ENCODE results near the gene RSKR.
A peak's percentile ranks its signal among the peaks of the same experiment; 100 is the strongest.
"Not testable (repeated sequence)": the region's sequence is repeated elsewhere in the genome, so short reads cannot be mapped to it uniquely, and the experiment has no call there.

RSKR gene

DNA sequence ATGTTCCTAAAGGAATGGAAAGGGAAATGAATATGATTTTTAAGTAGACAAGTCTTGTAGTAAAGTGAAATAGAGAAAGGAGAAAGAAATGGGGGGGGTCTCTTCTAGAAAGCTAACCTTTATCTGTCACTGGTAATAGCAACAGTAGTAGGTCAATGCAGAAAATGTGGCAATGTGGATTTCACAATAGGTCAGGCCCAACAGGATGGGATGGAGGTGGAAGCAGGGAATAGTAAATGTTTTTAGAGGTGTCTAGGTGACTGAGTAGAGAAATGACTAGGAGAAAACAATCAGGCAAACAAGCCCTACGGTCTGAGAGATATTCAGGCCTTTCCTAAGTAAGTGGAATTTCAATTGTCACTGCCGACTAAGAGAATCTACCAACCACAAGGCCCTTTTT is 6.0 kb upstream of the RSKR start:
- DNase-seq (ENCODE audit: extremely low read depth, low read depth): no peak
- TF ChIP-seq, protein P1, sequence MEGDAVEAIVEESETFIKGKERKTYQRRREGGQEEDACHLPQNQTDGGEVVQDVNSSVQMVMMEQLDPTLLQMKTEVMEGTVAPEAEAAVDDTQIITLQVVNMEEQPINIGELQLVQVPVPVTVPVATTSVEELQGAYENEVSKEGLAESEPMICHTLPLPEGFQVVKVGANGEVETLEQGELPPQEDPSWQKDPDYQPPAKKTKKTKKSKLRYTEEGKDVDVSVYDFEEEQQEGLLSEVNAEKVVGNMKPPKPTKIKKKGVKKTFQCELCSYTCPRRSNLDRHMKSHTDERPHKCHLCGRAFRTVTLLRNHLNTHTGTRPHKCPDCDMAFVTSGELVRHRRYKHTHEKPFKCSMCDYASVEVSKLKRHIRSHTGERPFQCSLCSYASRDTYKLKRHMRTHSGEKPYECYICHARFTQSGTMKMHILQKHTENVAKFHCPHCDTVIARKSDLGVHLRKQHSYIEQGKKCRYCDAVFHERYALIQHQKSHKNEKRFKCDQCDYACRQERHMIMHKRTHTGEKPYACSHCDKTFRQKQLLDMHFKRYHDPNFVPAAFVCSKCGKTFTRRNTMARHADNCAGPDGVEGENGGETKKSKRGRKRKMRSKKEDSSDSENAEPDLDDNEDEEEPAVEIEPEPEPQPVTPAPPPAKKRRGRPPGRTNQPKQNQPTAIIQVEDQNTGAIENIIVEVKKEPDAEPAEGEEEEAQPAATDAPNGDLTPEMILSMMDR (IDR thresholded peaks at IDR 0.05; ENCODE audit: low read depth, low read length): no peak

DNA sequence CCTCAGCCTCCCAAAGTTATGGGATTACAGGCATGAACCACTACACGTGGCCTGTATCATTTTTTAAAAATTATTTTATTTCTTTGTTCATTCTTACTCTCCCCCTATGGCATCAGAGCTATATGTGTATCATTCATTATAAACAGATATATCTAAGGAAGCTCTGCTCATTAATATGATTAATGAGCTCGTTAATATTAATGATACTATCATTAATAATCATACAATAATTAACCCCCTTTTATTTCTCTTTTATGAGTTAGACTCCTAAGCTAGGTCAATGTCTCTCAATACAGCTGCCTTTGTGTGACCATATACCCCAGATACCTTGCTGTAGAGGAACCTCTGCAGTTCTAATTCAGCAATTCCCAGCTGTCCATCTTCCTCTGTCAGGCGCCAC is 4.5 kb upstream of the RSKR start:
- TF ChIP-seq, protein P1 (IDR thresholded peaks at IDR 0.05; ENCODE audit: low read depth, low read length): no peak
- no peak for DNase-seq (ENCODE audit: extremely low read depth, low read depth)

DNA sequence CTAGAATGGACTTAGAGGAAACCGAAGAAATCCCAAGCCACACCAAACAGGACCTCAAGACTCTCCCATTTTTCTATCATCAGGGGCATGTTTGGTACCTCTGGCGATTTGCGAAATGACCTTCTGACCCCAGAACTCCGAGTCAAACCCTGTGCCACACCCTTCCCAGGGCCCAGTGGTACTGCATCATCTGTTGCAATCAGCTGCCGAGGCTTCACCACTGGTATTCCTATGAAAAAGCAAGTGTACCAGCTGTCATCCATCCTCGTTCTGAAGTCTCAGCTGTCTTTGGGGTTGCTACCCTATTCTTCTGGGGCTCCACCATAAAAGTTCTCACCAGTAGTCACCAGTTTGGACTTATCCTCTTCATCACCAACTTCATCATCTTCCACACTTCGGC is 2.3 kb upstream of the RSKR start:
- no peak for DNase-seq (ENCODE audit: extremely low read depth, low read depth)
- TF ChIP-seq, protein P1 (IDR thresholded peaks at IDR 0.05; ENCODE audit: low read depth, low read length): no peak

DNA sequence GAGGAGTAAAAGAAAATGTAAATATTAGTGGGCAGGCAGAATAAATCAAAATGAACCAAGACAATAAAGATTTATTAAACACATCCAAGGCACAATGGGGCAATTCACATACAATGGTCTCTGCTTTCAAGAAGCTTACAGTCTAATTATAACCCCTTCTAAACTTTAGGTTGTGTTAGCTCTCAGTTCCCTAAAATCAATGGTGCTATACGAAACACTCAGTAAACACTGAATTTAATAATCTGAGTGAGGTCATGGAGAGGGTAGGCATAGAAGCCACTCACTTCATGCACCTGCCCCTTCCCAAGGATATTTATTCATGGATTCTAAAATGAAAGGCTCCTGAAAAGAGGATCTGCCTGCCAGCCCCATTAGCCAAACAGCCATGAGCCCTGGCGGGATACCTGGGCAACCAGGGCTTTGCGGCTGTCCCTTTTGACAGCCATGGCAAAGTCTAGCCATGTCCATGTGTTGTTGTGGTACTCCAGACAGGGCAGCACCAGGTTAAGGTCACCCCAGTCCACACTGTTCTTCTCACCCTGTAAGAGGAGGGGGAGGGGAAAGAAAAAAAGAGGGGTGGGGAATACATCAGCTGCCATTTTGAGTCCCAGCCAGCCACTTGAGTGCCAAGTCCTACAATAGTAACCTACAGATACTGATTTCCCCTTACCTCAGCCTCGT is 1.4 kb upstream of the RSKR start:
- no peak for DNase-seq (ENCODE audit: extremely low read depth, low read depth)
- TF ChIP-seq, protein P1 (IDR thresholded peaks at IDR 0.05; ENCODE audit: low read depth, low read length): no peak

DNA sequence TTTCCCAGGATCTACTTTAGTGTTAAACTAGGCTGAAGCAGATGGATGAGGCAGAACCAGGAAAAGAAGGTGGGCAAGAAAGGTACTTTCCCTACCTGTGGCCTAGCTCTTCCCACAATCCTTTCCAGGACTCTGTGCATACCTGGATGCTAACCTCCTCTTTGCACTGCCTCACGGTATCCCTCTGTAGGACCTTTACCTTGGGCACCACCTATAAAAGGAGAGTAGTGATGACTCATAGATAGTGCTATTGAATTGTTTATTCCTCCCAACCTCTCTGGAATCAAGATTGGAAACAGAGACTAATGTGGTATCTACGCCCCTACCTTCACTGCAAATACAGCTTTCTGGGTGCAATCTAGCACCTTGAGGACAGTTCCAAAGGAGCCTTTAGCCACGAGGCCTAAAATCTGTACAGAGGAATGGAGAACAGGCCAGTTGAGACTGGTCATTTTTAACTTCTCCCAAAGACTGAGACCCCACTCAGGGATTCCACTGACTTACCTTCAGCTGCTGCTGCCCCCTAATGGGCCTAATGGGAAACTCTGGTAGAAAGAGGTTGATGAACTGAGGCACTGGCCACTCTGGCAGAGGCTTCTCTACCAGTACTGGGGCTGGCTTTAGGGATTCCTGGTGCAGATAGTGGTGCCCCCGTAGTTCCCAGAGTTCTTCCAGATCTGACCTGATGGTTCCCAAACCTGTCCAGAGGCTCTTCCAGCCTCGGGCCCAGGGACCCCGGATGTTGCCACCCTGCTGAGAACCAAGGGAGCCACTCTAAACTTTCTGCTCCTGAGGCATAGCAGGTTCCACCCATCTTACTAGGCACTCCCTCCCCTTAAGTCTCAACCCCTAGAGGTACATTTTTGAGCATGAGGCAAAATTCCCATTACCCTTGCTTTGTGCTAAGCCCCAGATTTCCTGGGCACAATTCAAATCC is 781 bp downstream of the RSKR start:
- TF ChIP-seq, protein P1 (IDR thresholded peaks at IDR 0.05; ENCODE audit: low read depth, low read length): peak; percentile 72
- DNase-seq (ENCODE audit: extremely low read depth, low read depth): no peak

DNA sequence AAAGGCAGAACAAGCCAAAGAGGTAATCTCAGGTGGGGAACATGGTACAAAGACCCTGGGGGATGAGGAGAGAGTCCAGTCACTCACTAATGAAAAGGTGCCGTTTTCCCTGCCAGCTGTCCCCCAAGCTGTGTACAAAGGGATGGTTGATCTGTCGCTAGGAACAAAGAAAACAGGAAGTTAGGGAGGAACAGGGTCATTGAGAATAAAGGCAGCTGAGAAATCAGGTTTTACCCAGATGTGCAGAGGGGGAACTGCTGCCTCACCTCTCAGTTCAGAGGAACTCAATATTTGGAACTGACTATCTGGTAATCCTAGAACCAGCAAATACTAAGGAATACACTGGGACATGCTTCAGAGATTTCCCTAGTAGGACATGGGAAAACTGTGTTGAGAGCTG is 1.5 kb downstream of the RSKR start:
- TF ChIP-seq, protein P1 (IDR thresholded peaks at IDR 0.05; ENCODE audit: low read depth, low read length): no peak
- DNase-seq (ENCODE audit: extremely low read depth, low read depth): no peak

DNA sequence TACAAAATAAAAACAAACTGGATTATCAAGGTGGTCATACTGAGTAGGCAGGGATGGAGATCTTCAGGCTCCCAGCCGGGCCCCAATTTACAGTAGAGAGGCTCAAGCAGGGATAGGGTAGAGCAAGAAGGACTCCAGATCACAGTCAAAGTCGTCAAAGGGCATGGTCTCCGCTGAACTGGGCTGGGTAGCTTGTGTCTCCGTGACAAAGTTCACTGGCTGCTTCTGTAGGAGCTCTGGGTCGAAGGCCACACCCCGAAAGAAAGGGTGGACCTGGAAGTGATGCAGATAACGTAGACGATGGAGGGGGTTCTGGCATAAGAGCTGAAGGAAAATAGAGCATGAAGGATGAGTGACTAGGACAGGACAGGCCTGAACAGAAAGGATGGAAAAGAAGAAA is 3.6 kb downstream of the RSKR start:
- DNase-seq (ENCODE audit: extremely low read depth, low read depth): no peak
- TF ChIP-seq, protein P1 (IDR thresholded peaks at IDR 0.05; ENCODE audit: low read depth, low read length): no peak

DNA sequence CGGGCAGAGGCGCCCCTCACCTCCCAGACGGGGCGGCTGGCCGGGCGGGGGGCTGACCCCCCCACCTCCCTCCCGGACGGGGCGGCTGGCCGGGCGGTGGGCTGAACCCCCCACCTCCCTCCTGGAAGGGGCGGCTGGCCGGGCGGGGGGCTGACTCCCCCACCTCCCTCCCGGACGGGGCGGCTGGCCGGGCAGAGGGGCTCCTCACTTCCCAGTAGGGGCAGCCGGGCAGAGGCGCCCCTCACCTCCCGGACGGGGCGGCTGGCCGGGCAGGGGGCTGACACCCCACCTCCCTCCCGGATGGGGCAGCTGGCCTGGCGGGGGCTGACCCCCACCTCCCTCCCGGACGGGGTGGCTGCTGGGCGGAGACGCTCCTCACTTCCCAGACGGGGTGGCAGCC is 10.0 kb downstream of the RSKR start:
- DNase-seq (ENCODE audit: extremely low read depth, low read depth): not testable (repeated sequence)
